Small intestine (tissue), 7 donors: ENCODE measurements around the gene PRKX. TPM values are rescaled to one million over a fixed set of nuclear protein-coding genes. Genes with fewer than 3 reads are reported as not detected.
"Not testable (repeated sequence)": the region's sequence is repeated elsewhere in the genome, so short reads cannot be mapped to it uniquely, and the experiment has no call there.

ENCODE experiments used
- DNase-seq, 2 donors: peaks; one replicate each; pipeline versions ENCODE4 v3.0.0 to v3.0.0-alpha.2; 2013
- FAIRE-seq: peaks from 2 replicates; lab custom pipeline; 2012; peaks lifted over from hg19 to GRCh38; lab: Jason Lieb, UNC
- H3K27ac ChIP-seq, 3 donors: one replicate each; pipeline ENCODE4 v1.5.1; 2013; ENCODE audit warnings: low read length in 2 of 3, mild to moderate bottlenecking in 2 of 3, control low read depth in 1 of 3, inconsistent platforms in 1 of 3, low read depth in 1 of 3, moderate library complexity in 1 of 3
- H3K27me3 ChIP-seq, 3 donors: one replicate each; pipeline ENCODE4 v1.6.1; 2013; ENCODE audit warnings: low read length in 3 of 3, inconsistent platforms in 1 of 3; ENCODE audit not compliant: control insufficient read depth in 3 of 3, insufficient read depth in 3 of 3
- H3K36me3 ChIP-seq, 3 donors: one replicate each; pipeline ENCODE4 v1.6.1; 2013; ENCODE audit warnings: low read length in 3 of 3, inconsistent platforms in 1 of 3, low read depth in 1 of 3, mild to moderate bottlenecking in 1 of 3, moderate library complexity in 1 of 3; ENCODE audit not compliant: control insufficient read depth in 3 of 3, insufficient read depth in 2 of 3
- H3K4me1 ChIP-seq, 3 donors: one replicate each; pipeline ENCODE4 v1.6.1; 2013; ENCODE audit warnings: low read length in 2 of 3, inconsistent platforms in 1 of 3, low read depth in 1 of 3, mild to moderate bottlenecking in 1 of 3, moderate library complexity in 1 of 3; ENCODE audit not compliant: control insufficient read depth in 3 of 3, insufficient read depth in 2 of 3
- H3K4me3 ChIP-seq, 3 donors: one replicate each; pipeline ENCODE4 v1.5.1; 2013; ENCODE audit warnings: low read length in 3 of 3, control low read depth in 1 of 3, inconsistent platforms in 1 of 3, low read depth in 1 of 3, mild to moderate bottlenecking in 1 of 3, moderate library complexity in 1 of 3
- H3K9me3 ChIP-seq, 2 donors: one replicate each; pipeline ENCODE4 v1.6.1; 2013; ENCODE audit warnings: low read depth in 1 of 2, low read length in 1 of 2; ENCODE audit not compliant: control insufficient read depth in 2 of 2, insufficient read depth in 1 of 2
- WGBS, 3 donors: extraction: QIAGEN DNeasy Blood & Tissue Kit; methylation state at CpG; one replicate each; pipeline ENCODE4 v1.1.7; 2013; 5-methylcytosine and 5-hydroxymethylcytosine counted together
- polyA plus RNA-seq, 4 donors: library from polyadenylated mRNA; stranded (reverse) in 3 of 4; unstranded in 1 of 4; fragments of 200-250 nt in 3 of 4; fragments of 120-200 nt in 1 of 4; gene quantifications; one replicate each; pipeline versions ENCODE4 v1.2.1 to v1.2.3, GENCODE V29; 2013
- donor health status: healthy with polysubstance abuse.
- donor health status: control.
- donor health status: control.
- donor health status: Bipolar disorder and iron deficiency.
- donor health status: healthy.

PRKX gene
- polyA plus RNA-seq, 4 donors, result 2.2 to 9.7 (median 6.1) TPM

- not testable (repeated sequence) for H3K9me3 ChIP-seq, H3K4me3 ChIP-seq, H3K27me3 ChIP-seq, H3K27ac ChIP-seq, H3K4me1 ChIP-seq, DNase-seq, H3K36me3 ChIP-seq, FAIRE-seq
- 46 to 60% (median 55%) methylated on average over 3 of the region's 3 CpGs for WGBS, 3 donors
Observed at GRCh38 chrX:3702095-3702494, 11.4 kb downstream of the PRKX start.

- H3K4me1 ChIP-seq, FAIRE-seq: not testable (repeated sequence)
- WGBS, 3 donors, result 94 to 98% (median 96%) methylated on average over 10 of the region's 10 CpGs
Observed at GRCh38 chrX:3701445-3701928, 12.0 kb downstream of the PRKX start.

GRCh38 chrX:3699821-3700381, 13.5 kb downstream of the PRKX start:
- H3K27me3 ChIP-seq, result no peaks in the 10 kb centered on the region
- peak overlapping the region in 2 of 3 donors; percentile 15 to 25 for H3K4me3 ChIP-seq
- H3K36me3 ChIP-seq, result no peaks in the 10 kb centered on the region
- no peaks in the 10 kb centered on the region for H3K9me3 ChIP-seq
- H3K27ac ChIP-seq, result peak overlapping the region in 2 of 3 donors; percentile 22 to 83
- FAIRE-seq, result no peak
- H3K4me1 ChIP-seq, result no peaks in the 10 kb centered on the region
- 32 to 65% (median 57%) methylated on average over 9 of the region's 9 CpGs for WGBS, 3 donors
- DNase-seq, result no peak

More at GRCh38 chrX:3701445-3701928, 12.0 kb downstream of the PRKX start:
- not testable (repeated sequence) for DNase-seq, H3K27ac ChIP-seq, H3K4me3 ChIP-seq, H3K9me3 ChIP-seq, H3K36me3 ChIP-seq, H3K27me3 ChIP-seq

GRCh38 chrX:3697701-3698279, 15.7 kb downstream of the PRKX start:
- H3K9me3 ChIP-seq, result no peaks in the 10 kb centered on the region
- 32 to 53% (median 51%) methylated on average over 16 of the region's 16 CpGs for WGBS, 3 donors
- peak overlapping the region in 1 of 3 donors; percentile 30 for H3K27ac ChIP-seq
- FAIRE-seq, result no peak
- H3K27me3 ChIP-seq, result no peaks in the 10 kb centered on the region
- H3K4me3 ChIP-seq, result no peak overlapping the region
- H3K4me1 ChIP-seq, result no peaks in the 10 kb centered on the region
- peak in 1 of 2 donors; percentile 1 for DNase-seq
- no peaks in the 10 kb centered on the region for H3K36me3 ChIP-seq

GRCh38 chrX:3697220-3697684, 16.2 kb downstream of the PRKX start:
- H3K27me3 ChIP-seq, result no peaks in the 10 kb centered on the region
- 21 to 58% (median 43%) methylated on average over 9 of the region's 9 CpGs for WGBS, 3 donors
- H3K36me3 ChIP-seq, result no peaks in the 10 kb centered on the region
- peak overlapping the region in 1 of 3 donors; percentile 30 for H3K27ac ChIP-seq
- H3K4me1 ChIP-seq, result no peaks in the 10 kb centered on the region
- H3K9me3 ChIP-seq, result no peaks in the 10 kb centered on the region
- DNase-seq, result peak; percentile 22 to 28
- FAIRE-seq, result no peak
- H3K4me3 ChIP-seq, result no peak overlapping the region

GRCh38 chrX:3695536-3695935, 17.9 kb downstream of the PRKX start:
- FAIRE-seq, result no peak
- Histone ChIP-seq H3K36me3 (no peaks in the 10 kb centered on the region), H3K9me3 (no peaks in the 10 kb centered on the region), H3K27ac (no peak overlapping the region), H3K4me1 (no peaks in the 10 kb centered on the region), H3K27me3 (no peaks in the 10 kb centered on the region), H3K4me3 (no peak overlapping the region)
- 90 to 95% (median 94%) methylated on average over 5 of the region's 5 CpGs for WGBS, 3 donors
- DNase-seq, result no peak

GRCh38 chrX:3690140-3690539, 23.3 kb downstream of the PRKX start:
- no peaks in the 10 kb centered on the region for H3K4me1 ChIP-seq
- H3K4me3 ChIP-seq, result no peak overlapping the region
- H3K27me3 ChIP-seq, result no peaks in the 10 kb centered on the region
- no peak for FAIRE-seq
- no peak overlapping the region for H3K27ac ChIP-seq
- H3K9me3 ChIP-seq, result no peaks in the 10 kb centered on the region
- 72 to 92% (median 84%) methylated on average over 3 of the region's 3 CpGs for WGBS, 3 donors
- no peaks in the 10 kb centered on the region for H3K36me3 ChIP-seq
- DNase-seq, result no peak

GRCh38 chrX:3683236-3683635, 30.2 kb downstream of the PRKX start:
- not testable (repeated sequence) for H3K27me3 ChIP-seq, FAIRE-seq, DNase-seq, H3K4me1 ChIP-seq, H3K4me3 ChIP-seq, H3K36me3 ChIP-seq, H3K27ac ChIP-seq, H3K9me3 ChIP-seq
- 93 to 97% (median 93%) methylated on average over 7 of the region's 7 CpGs for WGBS, 3 donors
